GM12878 (cell line): Measurements from ENCODE around the gene CACYBP. TPM values are rescaled to one million over a fixed set of nuclear protein-coding genes. Genes with fewer than 3 reads are reported as not detected.

ENCODE experiments used
- ATAC-seq: fragments of 200-7000 bp; cut with Tn5 transposase; 3 replicates; pipeline ENCODE4 v1.9.1; 2020; ENCODE audit warnings: mild to moderate bottlenecking, moderate library complexity
- BruUV-seq: library from RNA; stranded (reverse); fragments of 400-500 nt; replicated peaks from 2 replicates; lab custom pipeline; 2021; lab: Mats Ljungman, UMichigan
- CTCF ChIA-PET: fragments of 300-600 bp; sonication (Branson Sonifier 250); formaldehyde crosslinking; extraction: SDS; loops from one replicate; lab custom pipeline; 2021; ENCODE audit warnings: inconsistent platforms; lab: Yijun Ruan, JAX
- POLR2A ChIA-PET: fragments of 350-600 bp; formaldehyde crosslinking; extraction: SDS; loops from one replicate; lab custom pipeline; 2021; ENCODE audit warnings: inconsistent platforms; lab: Charles Lee
- RAD21 ChIA-PET: fragments of 300-600 bp; sonication (Branson Sonifier 250); formaldehyde crosslinking; loops from one replicate; lab custom pipeline; 2023; ENCODE audit warnings: antibody characterized with exemption; ENCODE audit not compliant: unreplicated experiment; lab: Charles Lee
- SMC1A ChIA-PET: fragments of 300-600 bp; sonication (Branson Sonifier 250); formaldehyde crosslinking; loops from one replicate; lab custom pipeline; 2023; ENCODE audit not compliant: unreplicated experiment, uncharacterized antibody; lab: Charles Lee
- DNase-seq: peaks from one replicate; pipeline ENCODE4 v3.0.0-alpha.2; 2011; ENCODE audit warnings: low read depth, low spot score
- FAIRE-seq: peaks from 3 replicates; lab custom pipeline; 2011; peaks lifted over from hg19 to GRCh38; lab: Jason Lieb, UNC
- H2AFZ ChIP-seq: 2 replicates; pipeline ENCODE4 v1.6.0; 2011; ENCODE audit warnings: low read depth, low read length, control low read depth; ENCODE audit not compliant: control insufficient read depth
- H3K27ac ChIP-seq: 2 replicates; pipeline ENCODE4 v1.5.1; 2011; ENCODE audit warnings: control low read depth; ENCODE audit not compliant: control insufficient read depth, insufficient read depth
- H3K27me3 ChIP-seq, 2 experiments: replicated peaks in 1 of 2; 2 replicates each; pipeline versions ENCODE4 v1.6.0 to v1.6.1; 2011; ENCODE audit warnings: low read length in 1 of 2; ENCODE audit not compliant: control insufficient read depth in 2 of 2, insufficient read depth in 2 of 2
- H3K36me3 ChIP-seq, 2 experiments: 2 replicates each; pipeline ENCODE4 v1.5.1; 2011; ENCODE audit warnings: low read length in 1 of 2; ENCODE audit not compliant: control insufficient read depth in 2 of 2, insufficient read depth in 2 of 2
- H3K4me1 ChIP-seq: 2 replicates; pipeline ENCODE4 v1.6.1; 2011; ENCODE audit warnings: mild to moderate bottlenecking, low read length, moderate library complexity, mixed read lengths; ENCODE audit not compliant: control insufficient read depth, insufficient read depth
- H3K4me2 ChIP-seq: 2 replicates; pipeline ENCODE4 v1.6.0; 2011; ENCODE audit warnings: control low read depth; ENCODE audit not compliant: control insufficient read depth, insufficient read depth
- H3K4me3 ChIP-seq: fragments of 200-600 bp; sonication (generic); 2 replicates; pipeline ENCODE4 v1.5.1; 2016
- H3K79me2 ChIP-seq: 2 replicates; pipeline ENCODE4 v1.6.0; 2011; ENCODE audit warnings: low read length; ENCODE audit not compliant: control insufficient read depth, insufficient read depth
- H3K9ac ChIP-seq: 2 replicates; pipeline ENCODE4 v1.8.0; 2011; ENCODE audit warnings: low read length, control low read depth, mixed read lengths; ENCODE audit not compliant: control insufficient read depth, insufficient read depth
- H3K9me3 ChIP-seq: replicated peaks from 3 replicates; pipeline ENCODE4 v1.5.1; 2011; ENCODE audit warnings: mild to moderate bottlenecking, low read length; ENCODE audit not compliant: control insufficient read depth, insufficient read depth
- H4K20me1 ChIP-seq: 2 replicates; pipeline ENCODE4 v1.6.0; 2011; ENCODE audit not compliant: control insufficient read depth, insufficient read depth
- BMI1 ChIP-seq: fragments of 450-650 bp; IDR thresholded peaks from 2 replicates; pipeline ENCODE4 v1.6.1; 2016; ENCODE audit warnings: mild to moderate bottlenecking, moderate library complexity, borderline replicate concordance
- CEBPZ ChIP-seq: fragments of 150-350 bp; IDR thresholded peaks from 2 replicates; pipeline ENCODE4 v1.6.1; 2016; ENCODE audit warnings: low read depth, low read length
- ESRRA ChIP-seq: IDR thresholded peaks from 2 replicates; pipeline ENCODE4 v1.6.1; 2012; ENCODE audit warnings: mild to moderate bottlenecking, low read length, improper control_type of control experiment
- HDAC2 ChIP-seq: fragments of 200-600 bp; sonication (generic); IDR thresholded peaks from 2 replicates; pipeline ENCODE4 v1.6.1; 2017
- IKZF1 ChIP-seq: fragments of 450-650 bp; conservative IDR thresholded peaks from 2 replicates; pipeline ENCODE4 v1.6.1; 2017; ENCODE audit warnings: antibody characterized with exemption, mild to moderate bottlenecking
- NFXL1 ChIP-seq: fragments of 450-650 bp; IDR thresholded peaks from 2 replicates; pipeline ENCODE4 v1.6.1; 2017; ENCODE audit warnings: antibody characterized with exemption, mild to moderate bottlenecking, borderline replicate concordance
- RB1 ChIP-seq: fragments of 450-650 bp; formaldehyde crosslinking; IDR thresholded peaks from 2 replicates; pipeline ENCODE4 v1.6.1; 2017; ENCODE audit warnings: mild to moderate bottlenecking, borderline replicate concordance
- SUZ12 ChIP-seq: fragments of 200-600 bp; sonication (generic); IDR thresholded peaks from one replicate; pipeline ENCODE4 v1.6.1; 2018; ENCODE audit warnings: antibody characterized with exemption, mild to moderate bottlenecking; ENCODE audit not compliant: unreplicated experiment
- ZZZ3 ChIP-seq: IDR thresholded peaks from 2 replicates; pipeline ENCODE4 v1.6.1; 2011; ENCODE audit warnings: low read depth; ENCODE audit not compliant: control insufficient read depth, insufficient read length
- WGBS: methylation state at CpG from one replicate; pipeline ENCODE4 v1.1.6; 2016; ENCODE audit warnings: low lambda C conversion rate; ENCODE audit not compliant: insufficient replicate concordance, insufficient coverage; ENCODE audit errors: missing lambda C conversion rate; 5-methylcytosine and 5-hydroxymethylcytosine counted together
- in situ Hi-C: fragments of 300-500 bp; cut with MboI; formaldehyde crosslinking; loops from 9 replicates; pipeline ENCODE4 v1.14.3; 2018; ENCODE audit warnings: mixed read lengths
- intact Hi-C: fragments of 100-400 bp; cut with micrococcal nuclease; formaldehyde crosslinking; loops from one replicate; pipeline ENCODE4 v1.14.2; 2022; ENCODE audit not compliant: unreplicated experiment
- polyA plus RNA-seq, 11 experiments: library from polyadenylated mRNA; depleted of rRNA in 4 of 11; unstranded in 6 of 11; stranded (reverse) in 5 of 11; fragments of >200 nt; fragmentation: Nextera tagmentation in 4 of 11; fragmentation: Illumina TruSeq in 1 of 11; extraction: Ambion mirVana in 4 of 11; extraction: Trizol in 1 of 11; gene quantifications; 1 replicate in 1 of 11; 2 replicates in 10 of 11; pipeline versions ENCODE4 v1.2.1 to v1.2.3, GENCODE V29; 2011 to 2016; ENCODE audit warnings: inconsistent platforms in 2 of 11, missing spikeins in 2 of 11, low read depth in 1 of 11
- total RNA-seq, 4 experiments: library from RNA; depleted of rRNA in 3 of 4; stranded (reverse); fragments of >200 nt in 3 of 4; fragmentation: Illumina TruSeq in 1 of 4; extraction: Trizol in 1 of 4; gene quantifications; 2 replicates each; pipeline versions ENCODE4 v1.2.1 to v1.2.3, GENCODE V29; 2013 to 2021
- TF ChIP-seq, protein P1 (sequence below): IDR thresholded peaks from 2 replicates; pipeline ENCODE4 v1.6.1; 2011; ENCODE audit warnings: low read depth, low read length, improper control_type of control experiment, borderline replicate concordance
- TF ChIP-seq, protein P2 (sequence below): fragments of 450-650 bp; IDR thresholded peaks from 2 replicates; pipeline ENCODE4 v1.6.1; 2017; ENCODE audit warnings: mild to moderate bottlenecking, moderate library complexity

CACYBP gene
- total and polyA plus RNA-seq, 10 of the 15 experiments (the other 5 are each of a cell fraction or from before 2014, with no cell fraction given), result 77.7 to 488 (median 218) TPM

GRCh38 chr1:175019524-175019923, 19.8 kb downstream of the CACYBP start (continued):
- TF ChIP-seq CEBPZ, result no peak
- no peak for TF ChIP-seq ZZZ3
- no peak for TF ChIP-seq BMI1
- TF ChIP-seq, all 136 proteins: peak for 0

DNA sequence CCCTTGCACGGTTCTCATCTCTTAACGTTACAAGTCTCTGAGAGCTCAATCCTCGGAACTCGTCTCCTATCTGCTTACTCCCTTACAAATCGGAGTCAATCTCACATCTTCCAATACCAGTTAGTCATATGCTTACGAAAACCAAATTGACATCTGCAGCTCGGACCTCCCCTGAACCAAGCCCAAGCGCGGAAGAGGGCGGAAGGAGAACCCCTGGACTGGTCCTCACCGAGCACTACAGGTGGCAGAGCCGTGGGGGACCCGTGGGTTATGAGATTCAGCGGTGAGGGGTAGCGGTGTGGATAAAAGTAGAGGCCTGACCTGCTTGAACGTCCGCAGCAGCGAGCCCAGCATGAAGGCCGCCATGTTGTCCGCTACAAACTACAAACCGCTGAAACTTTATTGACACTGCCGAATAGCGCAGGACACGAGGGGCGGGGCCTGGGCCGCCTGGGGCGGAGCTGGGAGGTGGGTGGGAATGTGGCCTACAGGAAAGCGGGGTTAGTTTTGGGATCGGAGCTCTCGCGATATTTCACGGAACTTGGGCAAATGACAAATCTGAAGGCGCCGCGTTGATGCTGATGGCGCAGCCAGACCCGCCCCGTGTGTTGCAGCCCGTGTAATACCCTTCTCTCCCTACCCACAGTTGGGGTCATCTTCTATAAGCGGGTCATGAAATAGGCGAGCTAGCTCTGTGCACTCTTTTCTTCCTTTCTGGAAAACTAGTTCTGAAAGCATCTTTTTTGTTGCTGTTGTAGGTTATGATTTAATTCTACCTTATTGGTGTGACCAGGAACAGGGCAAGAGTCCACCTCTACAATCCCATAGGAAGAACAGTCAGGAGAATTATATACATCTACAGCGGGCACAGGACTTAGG, 23.5 kb downstream of the CACYBP start, which contains the start of gene MRPS14:
Gene MRPS14, minus strand, starts transcription at position 383 of the 879 bp plus-strand sequence. Its CDS starts 17 bp downstream, at position 366.
- BruUV-seq, result TSS peak; percentile 80
- Histone ChIP-seq H3K36me3 (no peaks in the 10 kb centered on the region), H3K27me3 (no peaks in the 10 kb centered on the region), H3K9ac (peak within 1 kb of the TSS; percentile 90), H3K27ac (peak within 1 kb of the TSS; percentile 90), H4K20me1 (no peaks in the 10 kb centered on the region), H3K4me1 (no peaks in the 10 kb centered on the region; the same call in 1 of the 2 replicates), H3K9me3 (no peaks in the 10 kb centered on the region; the same call in 2 of the 3 replicates), H3K4me3 (peak within 1 kb of the TSS; percentile 89), H3K4me2 (peak within 1 kb of the TSS; percentile 77), H2AFZ (peak within 1 kb of the TSS; percentile 95), H3K79me2 (peaks cover 26% of the 10 kb centered on the region)
- RAD21 ChIA-PET, result interaction anchor here (0.6 to 5.0 kb wide), 12 partner anchors 20 to 171 kb away, joined by 3 to 58 read pairs (median 4); partner anchors contain the start of gene CACYBP
- FAIRE-seq (peak; percentile 98), ATAC-seq (peak; percentile 98), DNase-seq (peak; percentile 95)
- WGBS, result 2% methylated on average over 42 of the region's 42 CpGs
- intact Hi-C loops, result loop anchor here (1.0 kb wide), 1 partner anchor 24 kb away; the partner anchor contains the start of gene CACYBP
- SMC1A ChIA-PET, result interaction anchor here (0.6 to 3.7 kb wide), 11 partner anchors 10 to 1201 kb away, joined by 3 to 33 read pairs (median 5); partner anchors contain the start of gene CACYBP
- CTCF ChIA-PET, result interaction anchor here (0.6 to 4.0 kb wide), 20 partner anchors 11 to 328 kb away, joined by 3 to 38 read pairs (median 4); partner anchors contain the start of gene CACYBP
- in situ Hi-C loops, result no loop called here
- POLR2A ChIA-PET, result interaction anchor here (0.5 to 4.2 kb wide), 17 partner anchors 9 to 1355 kb away, joined by 3 to 45 read pairs (median 5); partner anchors contain the start of gene CACYBP
- peak; percentile 80 for TF ChIP-seq IKZF1
- TF ChIP-seq BMI1, result no peak
- TF ChIP-seq NFXL1, result no peak
- TF ChIP-seq, protein P1, sequence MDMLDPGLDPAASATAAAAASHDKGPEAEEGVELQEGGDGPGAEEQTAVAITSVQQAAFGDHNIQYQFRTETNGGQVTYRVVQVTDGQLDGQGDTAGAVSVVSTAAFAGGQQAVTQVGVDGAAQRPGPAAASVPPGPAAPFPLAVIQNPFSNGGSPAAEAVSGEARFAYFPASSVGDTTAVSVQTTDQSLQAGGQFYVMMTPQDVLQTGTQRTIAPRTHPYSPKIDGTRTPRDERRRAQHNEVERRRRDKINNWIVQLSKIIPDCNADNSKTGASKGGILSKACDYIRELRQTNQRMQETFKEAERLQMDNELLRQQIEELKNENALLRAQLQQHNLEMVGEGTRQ, result no peak; the same call in 1 of the 2 replicates
- TF ChIP-seq RB1, result no peak
- TF ChIP-seq, protein P2, sequence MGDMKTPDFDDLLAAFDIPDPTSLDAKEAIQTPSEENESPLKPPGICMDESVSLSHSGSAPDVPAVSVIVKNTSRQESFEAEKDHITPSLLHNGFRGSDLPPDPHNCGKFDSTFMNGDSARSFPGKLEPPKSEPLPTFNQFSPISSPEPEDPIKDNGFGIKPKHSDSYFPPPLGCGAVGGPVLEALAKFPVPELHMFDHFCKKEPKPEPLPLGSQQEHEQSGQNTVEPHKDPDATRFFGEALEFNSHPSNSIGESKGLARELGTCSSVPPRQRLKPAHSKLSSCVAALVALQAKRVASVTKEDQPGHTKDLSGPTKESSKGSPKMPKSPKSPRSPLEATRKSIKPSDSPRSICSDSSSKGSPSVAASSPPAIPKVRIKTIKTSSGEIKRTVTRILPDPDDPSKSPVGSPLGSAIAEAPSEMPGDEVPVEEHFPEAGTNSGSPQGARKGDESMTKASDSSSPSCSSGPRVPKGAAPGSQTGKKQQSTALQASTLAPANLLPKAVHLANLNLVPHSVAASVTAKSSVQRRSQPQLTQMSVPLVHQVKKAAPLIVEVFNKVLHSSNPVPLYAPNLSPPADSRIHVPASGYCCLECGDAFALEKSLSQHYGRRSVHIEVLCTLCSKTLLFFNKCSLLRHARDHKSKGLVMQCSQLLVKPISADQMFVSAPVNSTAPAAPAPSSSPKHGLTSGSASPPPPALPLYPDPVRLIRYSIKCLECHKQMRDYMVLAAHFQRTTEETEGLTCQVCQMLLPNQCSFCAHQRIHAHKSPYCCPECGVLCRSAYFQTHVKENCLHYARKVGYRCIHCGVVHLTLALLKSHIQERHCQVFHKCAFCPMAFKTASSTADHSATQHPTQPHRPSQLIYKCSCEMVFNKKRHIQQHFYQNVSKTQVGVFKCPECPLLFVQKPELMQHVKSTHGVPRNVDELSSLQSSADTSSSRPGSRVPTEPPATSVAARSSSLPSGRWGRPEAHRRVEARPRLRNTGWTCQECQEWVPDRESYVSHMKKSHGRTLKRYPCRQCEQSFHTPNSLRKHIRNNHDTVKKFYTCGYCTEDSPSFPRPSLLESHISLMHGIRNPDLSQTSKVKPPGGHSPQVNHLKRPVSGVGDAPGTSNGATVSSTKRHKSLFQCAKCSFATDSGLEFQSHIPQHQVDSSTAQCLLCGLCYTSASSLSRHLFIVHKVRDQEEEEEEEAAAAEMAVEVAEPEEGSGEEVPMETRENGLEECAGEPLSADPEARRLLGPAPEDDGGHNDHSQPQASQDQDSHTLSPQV, result no peak
- TF ChIP-seq SUZ12, result no peak
- TF ChIP-seq HDAC2, result no peak
- no peak; the same call in 1 of the 2 replicates for TF ChIP-seq ESRRA
